Osteocyte (in vitro differentiated cells): ENCODE measurements around the gene THSD4. TPM values are rescaled to one million over a fixed set of nuclear protein-coding genes. Genes with fewer than 3 reads are reported as not detected.

ENCODE experiments used
- DNase-seq: peaks from one replicate; pipeline ENCODE4 v3.0.0; 2021; ENCODE audit warnings: mixed read lengths; ENCODE audit not compliant: unreplicated experiment; ENCODE audit errors: extremely low spot score
- H3K27ac Mint-ChIP-seq: one replicate; pipeline ENCODE4 v1.8.0; 2021; ENCODE audit warnings: mild to moderate bottlenecking, mixed read lengths; ENCODE audit not compliant: unreplicated experiment
- H3K27me3 Mint-ChIP-seq: one replicate; pipeline ENCODE4 v1.8.0; 2021; ENCODE audit warnings: mixed read lengths; ENCODE audit not compliant: unreplicated experiment
- H3K36me3 Mint-ChIP-seq: one replicate; pipeline ENCODE4 v1.8.0; 2021; ENCODE audit warnings: mixed read lengths; ENCODE audit not compliant: unreplicated experiment
- H3K4me1 Mint-ChIP-seq: one replicate; pipeline ENCODE4 v1.8.0; 2021; ENCODE audit warnings: mixed read lengths; ENCODE audit not compliant: unreplicated experiment
- H3K4me3 Mint-ChIP-seq: one replicate; pipeline ENCODE4 v1.8.0; 2021; ENCODE audit warnings: mild to moderate bottlenecking, moderate library complexity, mixed read lengths; ENCODE audit not compliant: unreplicated experiment
- H3K9me3 Mint-ChIP-seq: one replicate; pipeline ENCODE4 v1.8.0; 2021; ENCODE audit warnings: mixed read lengths; ENCODE audit not compliant: unreplicated experiment
- total RNA-seq: library from RNA; stranded (reverse); gene quantifications from 2 replicates; pipeline ENCODE4 v1.2.1, GENCODE V29; 2021
- TF ChIP-seq, protein P1 (sequence below): fragments of 200-600 bp; sonication (generic); IDR thresholded peaks from 2 replicates; pipeline ENCODE4 v1.5.0; 2021; ENCODE audit warnings: antibody characterized with exemption, mild to moderate bottlenecking, moderate library complexity

THSD4 gene
- total RNA-seq, 1 donor from 2014 or later, result 5.7 TPM

- Mint-ChIP-seq H3K4me1 (no peaks in the 10 kb centered on the region), H3K36me3 (no peaks in the 10 kb centered on the region), H3K9me3 (no peaks in the 10 kb centered on the region), H3K27ac (no peak overlapping the region), H3K4me3 (no peak overlapping the region), H3K27me3 (peaks cover 9% of the 10 kb centered on the region)
- no peak for DNase-seq
- TF ChIP-seq, protein P1, sequence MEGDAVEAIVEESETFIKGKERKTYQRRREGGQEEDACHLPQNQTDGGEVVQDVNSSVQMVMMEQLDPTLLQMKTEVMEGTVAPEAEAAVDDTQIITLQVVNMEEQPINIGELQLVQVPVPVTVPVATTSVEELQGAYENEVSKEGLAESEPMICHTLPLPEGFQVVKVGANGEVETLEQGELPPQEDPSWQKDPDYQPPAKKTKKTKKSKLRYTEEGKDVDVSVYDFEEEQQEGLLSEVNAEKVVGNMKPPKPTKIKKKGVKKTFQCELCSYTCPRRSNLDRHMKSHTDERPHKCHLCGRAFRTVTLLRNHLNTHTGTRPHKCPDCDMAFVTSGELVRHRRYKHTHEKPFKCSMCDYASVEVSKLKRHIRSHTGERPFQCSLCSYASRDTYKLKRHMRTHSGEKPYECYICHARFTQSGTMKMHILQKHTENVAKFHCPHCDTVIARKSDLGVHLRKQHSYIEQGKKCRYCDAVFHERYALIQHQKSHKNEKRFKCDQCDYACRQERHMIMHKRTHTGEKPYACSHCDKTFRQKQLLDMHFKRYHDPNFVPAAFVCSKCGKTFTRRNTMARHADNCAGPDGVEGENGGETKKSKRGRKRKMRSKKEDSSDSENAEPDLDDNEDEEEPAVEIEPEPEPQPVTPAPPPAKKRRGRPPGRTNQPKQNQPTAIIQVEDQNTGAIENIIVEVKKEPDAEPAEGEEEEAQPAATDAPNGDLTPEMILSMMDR, result no peak
These were observed 346.5 kb downstream of the THSD4 start for GRCh38 chr15:71461748-71462147.

GRCh38 chr15:71462638-71463037, 347.4 kb downstream of the THSD4 start:
- H3K9me3 Mint-ChIP-seq, result no peaks in the 10 kb centered on the region
- peaks cover 7% of the 10 kb centered on the region for H3K27me3 Mint-ChIP-seq
- H3K36me3 Mint-ChIP-seq, result no peaks in the 10 kb centered on the region
- no peak overlapping the region for H3K27ac Mint-ChIP-seq
- H3K4me1 Mint-ChIP-seq, result no peaks in the 10 kb centered on the region
- no peak overlapping the region for H3K4me3 Mint-ChIP-seq
- TF ChIP-seq, protein P1, result no peak
- DNase-seq, result no peak

GRCh38 chr15:71463156-71463665, 347.9 kb downstream of the THSD4 start:
- TF ChIP-seq, protein P1, result no peak
- peaks cover 6% of the 10 kb centered on the region for H3K27me3 Mint-ChIP-seq
- DNase-seq, result no peak
- no peak overlapping the region for H3K27ac Mint-ChIP-seq
- no peaks in the 10 kb centered on the region for H3K4me1 Mint-ChIP-seq
- no peaks in the 10 kb centered on the region for H3K9me3 Mint-ChIP-seq
- H3K36me3 Mint-ChIP-seq, result no peaks in the 10 kb centered on the region
- no peak overlapping the region for H3K4me3 Mint-ChIP-seq

- H3K4me3 Mint-ChIP-seq, result no peak overlapping the region
- peaks cover 6% of the 10 kb centered on the region for H3K27me3 Mint-ChIP-seq
- H3K4me1 Mint-ChIP-seq, result no peaks in the 10 kb centered on the region
- DNase-seq, result no peak
- H3K36me3 Mint-ChIP-seq, result no peaks in the 10 kb centered on the region
- TF ChIP-seq, protein P1, result no peak
- H3K27ac Mint-ChIP-seq, result no peak overlapping the region
- no peaks in the 10 kb centered on the region for H3K9me3 Mint-ChIP-seq
These were observed 350.1 kb downstream of the THSD4 start for GRCh38 chr15:71465131-71465955.

GRCh38 chr15:71468715-71469114, 353.4 kb downstream of the THSD4 start:
- no peak overlapping the region for H3K27ac Mint-ChIP-seq
- H3K27me3 Mint-ChIP-seq, result peaks cover 4% of the 10 kb centered on the region
- TF ChIP-seq, protein P1, result no peak
- no peaks in the 10 kb centered on the region for H3K9me3 Mint-ChIP-seq
- DNase-seq, result no peak
- H3K4me3 Mint-ChIP-seq, result no peak overlapping the region
- H3K4me1 Mint-ChIP-seq, result no peaks in the 10 kb centered on the region
- no peaks in the 10 kb centered on the region for H3K36me3 Mint-ChIP-seq
